ENCODE results near the gene HDAC4. TPM values are rescaled to one million over a fixed set of nuclear protein-coding genes. Genes with fewer than 3 reads are reported as not detected.
A peak's percentile ranks its signal among the peaks of the same experiment; 100 is the strongest.

Gene HDAC4
- total RNA-seq, 1 experiment from 2014 or later = 40.1 TPM

DNA sequence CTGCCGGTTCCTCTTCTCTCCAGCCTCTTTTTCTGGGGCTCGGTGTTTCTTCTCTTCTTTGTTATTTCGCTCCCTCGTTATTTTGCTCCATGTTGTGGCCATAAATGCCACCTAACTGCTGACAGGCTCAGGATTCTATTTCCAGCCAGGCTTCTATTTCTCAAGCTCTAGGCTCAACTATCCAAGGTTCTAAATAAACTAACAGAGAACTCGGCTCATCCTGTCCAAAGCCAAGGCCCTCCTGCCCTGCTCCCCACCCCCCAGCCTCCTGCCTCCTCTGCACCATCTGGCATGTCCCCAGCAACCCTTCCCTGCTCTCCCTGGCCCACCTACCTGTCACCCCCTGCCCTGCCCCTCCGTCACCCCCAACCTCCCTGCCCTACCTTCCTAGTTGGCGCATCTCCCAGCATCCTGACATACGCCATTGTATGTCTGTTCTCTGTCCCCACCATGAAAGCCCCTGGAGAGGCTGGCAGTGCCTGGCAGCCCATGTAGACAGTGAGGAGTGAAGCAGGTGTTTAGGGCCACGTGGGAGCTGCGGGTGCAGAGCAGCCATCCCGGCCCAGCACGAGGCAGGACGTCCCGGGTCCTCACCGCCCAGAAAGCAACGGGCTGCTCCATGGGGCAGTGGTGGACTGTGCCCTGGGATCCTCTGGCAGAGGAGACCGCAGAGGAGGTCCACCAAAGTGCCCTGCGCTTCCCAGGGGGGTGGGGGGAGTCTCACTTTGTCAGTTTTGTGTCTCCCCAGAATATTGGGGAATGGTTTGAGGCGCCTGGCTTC is 366.1 kb downstream of the HDAC4 start:
- BruUV-seq (replicated peaks) = no TSS peak
- DNase-seq (ENCODE audit: low read depth, low spot score) (no peak), ATAC-seq (peak; percentile 42)
- Histone ChIP-seq H3K27ac (ENCODE audit: low read length) (no peak overlapping the region), H3K36me3 (ENCODE audit: control insufficient read depth, insufficient read depth, low read length) (no peaks in the 10 kb centered on the region), H3K27me3 (ENCODE audit: control insufficient read depth, insufficient read depth, low read length) (peaks cover 6% of the 10 kb centered on the region), H3K4me1 (ENCODE audit: control insufficient read depth, insufficient read depth, low read length) (peaks cover 5% of the 10 kb centered on the region), H3K4me3 (ENCODE audit: low read depth in 2 of 2, low read length in 2 of 2) (no peak overlapping the region), H3K9me3 (ENCODE audit: control insufficient read depth, insufficient read depth, low read depth, low read length) (no peaks in the 10 kb centered on the region)
- TF ChIP-seq, protein P1, sequence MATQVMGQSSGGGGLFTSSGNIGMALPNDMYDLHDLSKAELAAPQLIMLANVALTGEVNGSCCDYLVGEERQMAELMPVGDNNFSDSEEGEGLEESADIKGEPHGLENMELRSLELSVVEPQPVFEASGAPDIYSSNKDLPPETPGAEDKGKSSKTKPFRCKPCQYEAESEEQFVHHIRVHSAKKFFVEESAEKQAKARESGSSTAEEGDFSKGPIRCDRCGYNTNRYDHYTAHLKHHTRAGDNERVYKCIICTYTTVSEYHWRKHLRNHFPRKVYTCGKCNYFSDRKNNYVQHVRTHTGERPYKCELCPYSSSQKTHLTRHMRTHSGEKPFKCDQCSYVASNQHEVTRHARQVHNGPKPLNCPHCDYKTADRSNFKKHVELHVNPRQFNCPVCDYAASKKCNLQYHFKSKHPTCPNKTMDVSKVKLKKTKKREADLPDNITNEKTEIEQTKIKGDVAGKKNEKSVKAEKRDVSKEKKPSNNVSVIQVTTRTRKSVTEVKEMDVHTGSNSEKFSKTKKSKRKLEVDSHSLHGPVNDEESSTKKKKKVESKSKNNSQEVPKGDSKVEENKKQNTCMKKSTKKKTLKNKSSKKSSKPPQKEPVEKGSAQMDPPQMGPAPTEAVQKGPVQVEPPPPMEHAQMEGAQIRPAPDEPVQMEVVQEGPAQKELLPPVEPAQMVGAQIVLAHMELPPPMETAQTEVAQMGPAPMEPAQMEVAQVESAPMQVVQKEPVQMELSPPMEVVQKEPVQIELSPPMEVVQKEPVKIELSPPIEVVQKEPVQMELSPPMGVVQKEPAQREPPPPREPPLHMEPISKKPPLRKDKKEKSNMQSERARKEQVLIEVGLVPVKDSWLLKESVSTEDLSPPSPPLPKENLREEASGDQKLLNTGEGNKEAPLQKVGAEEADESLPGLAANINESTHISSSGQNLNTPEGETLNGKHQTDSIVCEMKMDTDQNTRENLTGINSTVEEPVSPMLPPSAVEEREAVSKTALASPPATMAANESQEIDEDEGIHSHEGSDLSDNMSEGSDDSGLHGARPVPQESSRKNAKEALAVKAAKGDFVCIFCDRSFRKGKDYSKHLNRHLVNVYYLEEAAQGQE (IDR thresholded peaks at IDR 0.05; ENCODE audit: insufficient read depth in 1 of 2, low read depth in 2 of 2, low read length in 1 of 2) = no peak
- TF ChIP-seq TCF7L2 (IDR thresholded peaks at IDR 0.05; ENCODE audit: low read depth, low read length) (no peak), POLR2AphosphoS5 (IDR thresholded peaks at IDR 0.05; ENCODE audit: low read depth, low read length) (no peak), SIN3A (IDR thresholded peaks at IDR 0.05; ENCODE audit: borderline replicate concordance, insufficient read depth, low read depth, low read length) (no peak)
- TF ChIP-seq, protein P2, sequence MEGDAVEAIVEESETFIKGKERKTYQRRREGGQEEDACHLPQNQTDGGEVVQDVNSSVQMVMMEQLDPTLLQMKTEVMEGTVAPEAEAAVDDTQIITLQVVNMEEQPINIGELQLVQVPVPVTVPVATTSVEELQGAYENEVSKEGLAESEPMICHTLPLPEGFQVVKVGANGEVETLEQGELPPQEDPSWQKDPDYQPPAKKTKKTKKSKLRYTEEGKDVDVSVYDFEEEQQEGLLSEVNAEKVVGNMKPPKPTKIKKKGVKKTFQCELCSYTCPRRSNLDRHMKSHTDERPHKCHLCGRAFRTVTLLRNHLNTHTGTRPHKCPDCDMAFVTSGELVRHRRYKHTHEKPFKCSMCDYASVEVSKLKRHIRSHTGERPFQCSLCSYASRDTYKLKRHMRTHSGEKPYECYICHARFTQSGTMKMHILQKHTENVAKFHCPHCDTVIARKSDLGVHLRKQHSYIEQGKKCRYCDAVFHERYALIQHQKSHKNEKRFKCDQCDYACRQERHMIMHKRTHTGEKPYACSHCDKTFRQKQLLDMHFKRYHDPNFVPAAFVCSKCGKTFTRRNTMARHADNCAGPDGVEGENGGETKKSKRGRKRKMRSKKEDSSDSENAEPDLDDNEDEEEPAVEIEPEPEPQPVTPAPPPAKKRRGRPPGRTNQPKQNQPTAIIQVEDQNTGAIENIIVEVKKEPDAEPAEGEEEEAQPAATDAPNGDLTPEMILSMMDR (IDR thresholded peaks at IDR 0.05) = no peak
- CTCF ChIA-PET = no interaction called here
- POLR2A ChIA-PET = no interaction called here
- in situ Hi-C loops (cut with HindIII; ENCODE audit: low pct_unique_long_range_greater_than_20kb, low sequenced_read_pairs) (no loop called here), intact Hi-C loops (cut with micrococcal nuclease; ENCODE audit: unreplicated experiment) (loop anchor here (10.0 kb wide), 1 partner anchor 70 kb away; no protein-coding TSS in a partner anchor)

DNA sequence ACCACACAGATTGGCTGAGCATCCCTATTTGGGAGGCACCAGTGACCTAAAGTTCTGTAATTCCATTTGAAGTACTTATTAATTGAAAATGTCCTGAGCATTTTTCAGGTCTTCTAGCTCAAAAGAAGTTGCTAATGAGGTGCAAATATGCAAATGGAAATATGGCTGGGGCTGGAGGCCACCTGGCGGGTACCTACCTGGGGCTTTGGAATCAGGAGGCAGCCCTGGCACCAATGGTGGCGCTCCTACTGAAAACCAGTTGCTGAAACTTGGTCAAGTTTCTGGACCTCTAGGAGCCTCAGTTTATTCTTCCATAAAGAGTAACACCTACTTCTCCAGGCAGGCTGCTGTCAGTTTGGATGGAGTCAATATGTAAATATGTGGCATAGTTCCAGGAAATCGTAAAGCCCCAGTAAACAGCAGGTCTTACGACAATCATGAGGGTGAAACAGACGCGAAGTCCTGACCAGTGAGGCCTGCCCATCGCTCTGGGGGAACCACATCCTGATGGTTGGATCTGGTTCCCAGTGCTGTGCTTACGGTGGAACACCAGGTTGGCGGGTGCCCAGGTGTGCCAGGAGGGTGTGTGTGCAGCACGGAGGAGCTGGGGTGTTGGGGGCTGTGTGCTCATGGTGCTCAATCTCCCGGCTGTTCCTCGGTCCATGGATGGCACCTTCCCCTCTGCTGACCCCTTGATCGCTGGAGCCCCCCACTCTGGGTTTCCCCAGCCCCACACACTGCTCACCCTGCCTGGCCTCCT is 366.8 kb downstream of the HDAC4 start:
- no peak overlapping the region for H3K4me3 ChIP-seq (ENCODE audit: low read depth in 2 of 2, low read length in 2 of 2)
- intact Hi-C loops (cut with micrococcal nuclease; ENCODE audit: unreplicated experiment) = loop anchor here (10.0 kb wide), 1 partner anchor 71 kb away; no protein-coding TSS in a partner anchor
- H3K4me1 ChIP-seq (ENCODE audit: control insufficient read depth, insufficient read depth, low read length) = peaks cover 5% of the 10 kb centered on the region
- ATAC-seq = no peak
- no peak overlapping the region for H3K27ac ChIP-seq (ENCODE audit: low read length)
- H3K27me3 ChIP-seq (ENCODE audit: control insufficient read depth, insufficient read depth, low read length) = peaks cover 6% of the 10 kb centered on the region
- in situ Hi-C loops (cut with HindIII; ENCODE audit: low pct_unique_long_range_greater_than_20kb, low sequenced_read_pairs) = no loop called here
- no peak for DNase-seq (ENCODE audit: low read depth, low spot score)
- no TSS peak for BruUV-seq (replicated peaks)
- no peak for TF ChIP-seq TCF7L2 (IDR thresholded peaks at IDR 0.05; ENCODE audit: low read depth, low read length)
- TF ChIP-seq, protein P2 (IDR thresholded peaks at IDR 0.05) = no peak
- TF ChIP-seq, protein P1 (IDR thresholded peaks at IDR 0.05; ENCODE audit: insufficient read depth in 1 of 2, low read depth in 2 of 2, low read length in 1 of 2) = no peak
- no peak for TF ChIP-seq SIN3A (IDR thresholded peaks at IDR 0.05; ENCODE audit: borderline replicate concordance, insufficient read depth, low read depth, low read length)
- no peak for TF ChIP-seq POLR2AphosphoS5 (IDR thresholded peaks at IDR 0.05; ENCODE audit: low read depth, low read length)
- H3K36me3 ChIP-seq (ENCODE audit: control insufficient read depth, insufficient read depth, low read length) = no peaks in the 10 kb centered on the region
- ChIA-PET CTCF (no interaction called here), POLR2A (no interaction called here)
- no peaks in the 10 kb centered on the region for H3K9me3 ChIP-seq (ENCODE audit: control insufficient read depth, insufficient read depth, low read depth, low read length)
